Activated naive CD4-positive, alpha-beta T cell treated with anti-CD3 and anti-CD28 coated beads, Interleukin-2, amount 50 U/mL, for 16 hours (primary cell): Measurements from ENCODE around the gene OTOS.

Source experiments
- DNase-seq: peaks from one replicate; pipeline ENCODE4 v3.0.0-alpha.2; 2020

Gene OTOS

GRCh38 chr2:240166761-240167587, 26.5 kb upstream of the OTOS start:
- DNase-seq: peak; percentile 5

- no peak for DNase-seq
Observed at GRCh38 chr2:240166191-240166590, 25.7 kb upstream of the OTOS start.

GRCh38 chr2:240165661-240166060, 25.2 kb upstream of the OTOS start:
- DNase-seq: peak; percentile 4

GRCh38 chr2:240165034-240165433, 24.6 kb upstream of the OTOS start:
- peak; percentile 2 for DNase-seq

DNA sequence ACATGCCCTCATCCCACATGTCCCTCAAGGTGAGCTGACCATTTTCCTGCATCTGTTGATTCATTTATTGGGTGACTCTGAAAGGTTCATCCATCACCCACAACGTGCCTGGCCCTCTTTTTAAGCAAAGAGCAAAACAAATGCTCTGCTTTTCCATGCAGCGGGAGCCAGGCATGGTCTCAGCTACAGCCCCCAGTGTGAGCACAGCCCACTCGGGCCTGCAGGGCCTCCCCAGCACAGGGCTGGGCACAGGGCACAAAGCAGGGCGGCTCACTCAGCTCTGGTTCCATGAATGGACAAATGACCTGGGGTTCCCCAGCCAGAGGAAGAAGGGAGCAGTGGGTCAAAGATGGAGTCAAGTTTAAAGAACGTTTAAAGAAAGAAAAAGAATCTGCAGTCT, 24.1 kb upstream of the OTOS start:
- DNase-seq: peak; percentile 3

- peak; percentile 0 for DNase-seq
Observed at GRCh38 chr2:240163844-240164574, 23.6 kb upstream of the OTOS start.

GRCh38 chr2:240162939-240163714, 22.7 kb upstream of the OTOS start:
- peak; percentile 4 for DNase-seq

DNA sequence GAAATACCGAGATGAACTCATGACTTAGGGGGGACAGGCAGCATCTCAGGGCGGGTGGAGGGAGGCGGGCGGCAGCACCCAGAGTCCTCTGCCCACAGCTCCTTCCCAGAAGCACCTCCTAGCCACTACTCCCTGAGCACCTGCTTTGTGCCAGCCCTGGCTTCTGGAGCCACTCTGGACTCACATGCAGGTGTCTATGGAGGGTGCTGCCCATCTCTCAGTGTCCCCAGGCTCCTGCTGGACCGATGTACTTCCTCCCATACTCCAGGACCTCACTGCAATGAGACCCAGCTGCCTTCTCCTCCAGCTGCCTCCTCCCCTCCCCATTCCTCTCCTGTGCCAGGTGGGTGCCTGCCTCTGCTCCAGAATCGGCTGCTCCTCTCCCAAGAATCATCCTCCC, 22.1 kb upstream of the OTOS start:
- peak; percentile 2 for DNase-seq

DNA sequence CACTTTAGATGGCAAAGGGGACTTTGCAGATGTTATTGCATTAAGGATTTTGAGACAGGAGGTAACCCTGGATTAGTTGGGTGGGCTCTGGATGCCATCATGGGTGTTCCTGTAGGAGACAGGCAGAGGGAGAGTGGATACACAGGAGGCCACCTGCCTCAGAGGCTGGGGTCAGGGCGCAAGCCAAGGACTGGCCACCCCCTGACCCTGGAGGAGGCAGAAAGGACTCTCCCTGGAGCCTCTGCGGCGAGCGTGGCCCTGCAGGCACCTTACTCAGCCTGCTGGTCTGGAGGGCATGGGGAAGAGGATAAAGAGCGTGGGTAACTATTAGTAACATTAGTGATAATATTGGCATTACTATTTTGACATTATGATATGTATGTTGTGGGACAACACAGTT, 21.6 kb upstream of the OTOS start:
- peak; percentile 6 for DNase-seq

GRCh38 chr2:240161087-240161750, 20.8 kb upstream of the OTOS start:
- peak; percentile 5 for DNase-seq

DNA sequence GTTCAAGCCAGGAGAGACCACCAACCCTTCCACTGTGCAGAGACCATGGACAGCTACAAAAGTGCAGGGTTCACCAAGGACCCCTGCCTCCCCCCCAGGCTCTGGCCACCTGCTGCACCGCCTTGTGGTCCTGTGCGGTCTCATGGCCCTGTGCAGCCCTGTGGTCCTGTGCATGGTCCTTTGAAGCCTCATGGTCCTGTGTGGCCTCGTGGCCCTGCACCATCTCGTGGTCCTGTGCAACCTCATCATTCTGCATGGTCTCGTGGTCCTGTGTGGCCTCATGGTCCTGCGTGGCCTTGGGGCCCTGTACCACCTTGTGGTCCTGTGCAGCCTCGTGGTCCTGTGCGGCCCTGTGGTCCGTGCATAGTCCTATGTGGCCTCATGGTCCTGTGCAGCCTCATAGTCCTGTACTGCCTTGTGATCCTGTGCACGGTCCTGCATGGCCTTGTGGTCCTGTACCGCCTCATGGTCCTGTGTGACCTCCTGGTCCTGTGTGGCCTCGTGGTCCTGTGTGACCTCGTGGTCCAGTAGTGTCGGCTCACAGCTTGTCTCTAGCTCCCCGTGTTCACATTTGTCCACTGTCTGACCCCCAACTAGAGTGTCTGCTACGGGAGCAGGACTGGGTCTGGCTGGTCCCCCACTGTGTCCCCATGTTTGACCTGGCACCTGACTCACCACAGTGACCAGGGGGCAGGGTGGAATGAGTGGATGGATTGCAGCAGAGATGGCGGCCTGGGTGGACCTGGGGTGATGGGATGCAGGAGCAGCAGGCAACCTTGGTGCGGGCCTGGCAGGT, 20.0 kb upstream of the OTOS start:
- DNase-seq: peak; percentile 4

DNA sequence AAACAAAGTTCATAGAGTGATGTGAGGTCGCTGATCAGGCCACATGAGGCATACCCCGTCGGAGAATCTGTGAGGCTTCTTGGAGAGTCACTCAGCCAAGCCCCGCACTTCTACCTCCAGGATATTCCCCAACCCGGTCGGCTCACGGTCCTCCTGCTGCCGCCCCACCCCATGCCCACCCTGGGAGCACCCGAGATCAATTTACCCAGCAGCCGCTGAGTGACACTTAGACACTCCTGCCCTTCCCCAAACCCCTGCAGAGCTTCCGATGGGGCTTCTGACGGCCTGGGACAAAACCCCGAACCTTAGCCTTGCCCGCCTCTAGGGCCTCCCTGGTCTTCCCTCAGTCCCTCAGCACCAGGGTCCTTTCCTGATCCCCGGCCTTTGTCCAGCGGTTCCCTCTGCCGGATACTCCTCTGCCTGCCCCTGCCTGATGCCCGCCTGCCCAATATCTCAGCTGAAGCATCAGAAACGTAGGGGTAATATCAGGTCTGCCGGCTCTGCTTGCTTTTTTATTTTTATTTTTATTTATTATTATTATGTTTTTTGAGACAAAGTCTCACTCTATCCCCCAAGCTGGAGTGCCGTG, 18.9 kb upstream of the OTOS start:
- DNase-seq: no peak

- peak; percentile 2 for DNase-seq
Observed at GRCh38 chr2:240157147-240157470, 16.7 kb upstream of the OTOS start.

- peak; percentile 3 for DNase-seq
Observed at GRCh38 chr2:240156435-240157146, 16.1 kb upstream of the OTOS start.

GRCh38 chr2:240155745-240156390, 15.4 kb upstream of the OTOS start:
- peak; percentile 7 for DNase-seq

- DNase-seq: peak; percentile 3
Observed at GRCh38 chr2:240155048-240155744, 14.7 kb upstream of the OTOS start.

DNA sequence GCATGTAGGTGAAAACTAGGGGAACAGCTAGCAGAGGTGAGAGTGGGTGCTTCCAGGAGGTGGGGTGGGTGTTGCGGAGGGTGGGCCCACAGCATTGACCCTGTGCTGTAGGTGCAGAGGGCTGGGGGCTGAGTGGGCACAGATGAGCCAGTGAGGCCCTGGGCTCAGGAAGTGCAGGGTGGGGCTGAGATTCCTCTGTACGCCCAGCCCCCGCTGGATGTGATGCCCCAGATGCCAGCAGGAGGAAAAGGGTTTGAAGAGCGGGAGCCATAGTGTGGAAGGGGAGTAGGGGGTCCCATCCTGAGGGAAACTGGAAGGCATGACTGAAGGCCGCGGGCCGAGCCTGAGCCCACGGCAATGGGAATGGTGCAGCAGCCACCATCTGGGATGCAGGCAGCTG, 14.1 kb upstream of the OTOS start:
- DNase-seq: peak; percentile 1

GRCh38 chr2:240153418-240153817, 13.0 kb upstream of the OTOS start:
- DNase-seq: peak; percentile 1

GRCh38 chr2:240151477-240152031, 11.1 kb upstream of the OTOS start:
- no peak for DNase-seq
